AG09319 (cell line): ENCODE results near the gene TAS1R1.

ENCODE experiments used
- DNase-seq: peaks from one replicate; pipeline ENCODE4 v3.0.0-alpha.2; 2010; ENCODE audit warnings: low read depth; ENCODE audit errors: extremely low read depth
- TF ChIP-seq, protein P1 (sequence below): IDR thresholded peaks from 2 replicates; pipeline ENCODE4 v1.5.1; 2011; ENCODE audit warnings: low read depth, mild to moderate bottlenecking, inconsistent platforms, low read length, moderate library complexity

Gene TAS1R1

DNA sequence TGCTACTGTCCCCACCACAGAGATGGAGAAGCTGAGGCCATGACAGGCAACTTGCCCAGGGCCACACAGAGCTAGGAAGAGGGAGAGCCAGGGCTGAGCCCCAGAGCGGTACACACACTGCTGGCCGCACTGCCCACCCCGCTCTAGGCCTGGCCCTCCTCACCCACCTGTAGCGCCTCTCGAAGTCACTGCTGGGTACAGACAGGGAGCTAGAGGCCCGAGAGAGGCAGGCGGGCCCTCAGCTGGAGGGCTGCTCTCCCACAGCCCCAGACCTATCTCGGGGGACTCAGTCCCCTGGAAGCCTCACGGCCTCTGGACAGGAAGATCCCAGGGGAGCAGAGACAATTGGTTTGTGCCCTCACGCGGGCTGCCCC is 46.3 kb upstream of the TAS1R1 start:
- TF ChIP-seq, protein P1, sequence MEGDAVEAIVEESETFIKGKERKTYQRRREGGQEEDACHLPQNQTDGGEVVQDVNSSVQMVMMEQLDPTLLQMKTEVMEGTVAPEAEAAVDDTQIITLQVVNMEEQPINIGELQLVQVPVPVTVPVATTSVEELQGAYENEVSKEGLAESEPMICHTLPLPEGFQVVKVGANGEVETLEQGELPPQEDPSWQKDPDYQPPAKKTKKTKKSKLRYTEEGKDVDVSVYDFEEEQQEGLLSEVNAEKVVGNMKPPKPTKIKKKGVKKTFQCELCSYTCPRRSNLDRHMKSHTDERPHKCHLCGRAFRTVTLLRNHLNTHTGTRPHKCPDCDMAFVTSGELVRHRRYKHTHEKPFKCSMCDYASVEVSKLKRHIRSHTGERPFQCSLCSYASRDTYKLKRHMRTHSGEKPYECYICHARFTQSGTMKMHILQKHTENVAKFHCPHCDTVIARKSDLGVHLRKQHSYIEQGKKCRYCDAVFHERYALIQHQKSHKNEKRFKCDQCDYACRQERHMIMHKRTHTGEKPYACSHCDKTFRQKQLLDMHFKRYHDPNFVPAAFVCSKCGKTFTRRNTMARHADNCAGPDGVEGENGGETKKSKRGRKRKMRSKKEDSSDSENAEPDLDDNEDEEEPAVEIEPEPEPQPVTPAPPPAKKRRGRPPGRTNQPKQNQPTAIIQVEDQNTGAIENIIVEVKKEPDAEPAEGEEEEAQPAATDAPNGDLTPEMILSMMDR, result no peak
- DNase-seq, result no peak

DNA sequence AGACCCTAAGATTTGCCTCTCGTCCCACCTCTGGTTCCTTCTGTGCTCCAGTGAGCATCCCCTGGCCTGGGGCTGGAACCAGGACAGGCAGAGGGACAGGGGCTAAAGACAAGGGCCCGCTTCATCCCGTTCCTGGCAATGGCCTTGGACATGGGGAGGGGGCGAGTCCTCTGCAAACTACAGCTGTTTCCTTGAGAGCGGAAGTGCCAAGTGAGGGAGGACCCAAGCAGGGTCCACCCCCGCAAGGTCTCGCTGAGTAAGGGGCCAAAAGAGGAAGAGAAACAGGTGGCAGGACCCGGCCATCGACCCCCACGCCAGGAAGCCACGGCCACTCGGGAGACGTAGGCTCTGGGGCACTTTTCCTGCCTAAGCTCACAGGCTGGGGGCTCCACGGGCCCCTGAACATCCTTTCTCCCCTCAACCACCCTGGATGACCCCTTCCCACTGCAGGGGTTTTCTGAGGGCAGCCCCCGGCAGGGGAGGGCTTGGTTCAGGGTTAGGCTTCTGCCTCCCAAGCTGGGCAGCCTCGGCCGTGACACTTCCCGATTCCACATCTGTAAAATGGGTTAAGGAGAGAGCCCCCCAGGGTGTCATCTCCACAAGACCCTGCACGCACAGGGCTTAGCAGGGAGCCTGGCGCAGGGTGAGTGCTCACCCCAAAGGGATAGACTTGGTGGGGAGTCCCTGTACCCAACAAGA is 45.7 kb upstream of the TAS1R1 start:
- no peak for DNase-seq
- TF ChIP-seq, protein P1, result no peak

DNA sequence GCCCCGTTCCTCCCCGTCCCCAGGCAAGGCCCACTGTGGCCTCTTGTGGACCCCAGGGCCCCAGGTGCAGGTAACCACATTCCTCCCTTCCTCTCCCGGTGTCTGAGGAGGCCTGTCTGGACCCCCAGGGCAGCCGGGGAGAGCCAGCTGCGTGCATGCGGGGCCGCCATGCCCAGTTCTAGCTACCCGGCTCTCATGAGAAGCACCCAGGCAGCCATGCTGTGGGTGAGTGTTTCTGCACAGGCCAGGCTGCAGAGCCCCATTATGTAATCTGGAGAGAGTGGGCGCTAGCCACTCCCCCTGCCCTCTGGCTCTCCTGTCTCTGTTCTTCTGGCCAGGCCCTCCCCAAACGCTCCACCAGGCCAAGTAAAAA is 45.2 kb upstream of the TAS1R1 start:
- TF ChIP-seq, protein P1, result no peak
- DNase-seq, result no peak

DNA sequence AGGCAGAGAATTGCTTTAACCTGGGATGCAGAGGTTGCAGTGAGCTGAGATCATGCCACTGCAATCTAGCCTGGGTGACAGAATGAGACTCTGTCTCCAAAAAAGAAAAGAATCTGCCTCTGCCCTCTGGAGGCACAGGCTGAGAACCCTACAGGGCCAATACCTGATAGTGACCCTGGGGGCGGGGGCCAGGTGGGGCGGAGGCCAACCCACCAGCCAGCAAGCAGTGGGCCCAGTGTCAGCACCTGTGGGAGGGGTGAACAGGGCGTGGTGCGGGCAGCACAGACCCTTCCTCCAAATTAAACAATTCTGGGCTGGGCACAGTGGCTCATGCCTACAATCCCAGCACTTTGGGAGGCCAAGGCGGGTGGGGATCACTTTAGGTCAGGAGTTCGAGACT is 44.6 kb upstream of the TAS1R1 start:
- TF ChIP-seq, protein P1, result no peak
- DNase-seq, result no peak

DNA sequence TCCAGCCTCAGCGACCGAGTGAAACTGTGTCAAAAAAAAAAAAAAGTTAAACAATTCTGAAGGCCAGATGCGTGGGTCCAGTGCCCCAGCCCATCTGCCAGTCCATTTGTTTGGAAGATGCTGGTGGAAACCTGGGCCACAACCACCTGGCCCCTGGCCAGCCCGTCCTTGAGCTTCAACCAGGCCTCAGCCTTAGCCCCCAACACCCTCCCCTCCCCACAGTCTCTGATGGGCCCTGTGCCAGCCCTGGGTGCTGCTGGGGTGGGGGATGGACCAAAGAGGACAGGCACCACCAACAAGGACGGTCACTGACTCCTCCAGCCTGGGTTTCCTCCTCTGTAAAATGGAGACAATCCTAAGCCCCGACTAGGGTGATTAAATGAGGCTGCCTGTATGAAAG is 44.1 kb upstream of the TAS1R1 start:
- DNase-seq, result no peak
- TF ChIP-seq, protein P1, result no peak

DNA sequence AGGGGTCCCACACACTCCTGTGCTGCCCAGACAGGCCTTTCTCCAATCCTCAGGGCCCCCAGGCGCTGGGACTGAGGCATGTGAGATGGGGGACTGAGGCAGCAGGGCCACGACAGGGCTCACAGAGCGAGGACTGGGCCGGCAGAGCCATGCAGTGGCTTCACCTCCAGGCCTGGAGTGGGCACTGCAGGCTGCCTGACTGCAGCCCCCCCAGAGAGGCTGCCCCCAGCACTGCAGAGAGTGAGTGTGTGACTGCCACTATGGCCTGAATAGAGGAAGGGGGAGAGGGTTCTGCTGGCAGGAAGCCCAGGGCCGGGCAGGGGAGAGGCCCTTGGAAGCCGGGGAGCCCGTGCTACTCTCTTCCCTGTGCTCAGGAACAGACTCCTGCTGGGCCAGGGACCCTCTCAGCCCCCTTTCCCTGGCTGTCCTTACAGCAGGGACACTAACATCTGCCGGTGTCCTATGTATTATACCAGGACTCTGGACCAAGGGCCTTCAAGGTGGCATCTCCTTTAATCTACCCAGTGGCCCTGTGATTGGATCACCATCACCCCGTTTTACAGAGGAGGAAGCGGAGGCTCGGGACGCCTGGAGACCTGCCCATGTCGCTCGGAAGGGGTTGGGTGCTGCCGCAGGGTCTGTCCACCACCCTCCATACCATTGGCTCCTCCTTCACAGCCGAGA is 43.4 kb upstream of the TAS1R1 start:
- TF ChIP-seq, protein P1, result no peak
- no peak for DNase-seq

DNA sequence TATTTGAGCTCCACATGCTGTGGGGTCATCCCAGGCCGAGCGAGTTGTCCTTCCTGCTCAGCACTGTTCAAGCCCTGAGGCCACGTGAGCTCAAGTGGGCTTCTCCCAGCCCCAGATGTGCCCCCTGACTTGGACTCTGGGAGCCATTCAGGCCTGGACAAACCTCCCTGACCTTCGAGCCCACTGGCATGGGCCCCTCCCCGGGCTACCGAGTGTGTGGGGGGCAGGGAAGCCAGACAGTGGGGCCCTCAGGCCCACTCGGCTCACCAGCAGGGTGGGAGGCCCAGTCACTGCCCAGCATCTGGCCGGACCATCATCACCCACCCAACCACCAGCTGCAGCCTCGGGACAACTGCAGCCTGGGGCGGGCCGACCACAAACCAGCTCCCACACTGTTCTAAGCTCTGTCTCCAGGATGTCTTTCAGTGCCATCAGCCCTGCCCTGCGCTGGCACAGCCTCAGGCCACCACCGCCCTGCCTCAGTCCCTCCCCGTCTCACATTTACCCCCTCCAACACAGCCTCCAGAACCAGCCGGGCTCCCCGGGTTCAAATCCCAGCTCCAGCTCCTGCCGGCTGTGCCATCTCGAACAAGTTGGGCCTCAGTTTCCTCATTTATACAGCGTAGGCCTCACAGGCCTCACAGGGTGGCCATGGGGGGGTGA is 42.7 kb upstream of the TAS1R1 start:
- TF ChIP-seq, protein P1, result no peak
- DNase-seq, result no peak
